ENCODE measurements around the gene GPR157.

Gene GPR157

DNA sequence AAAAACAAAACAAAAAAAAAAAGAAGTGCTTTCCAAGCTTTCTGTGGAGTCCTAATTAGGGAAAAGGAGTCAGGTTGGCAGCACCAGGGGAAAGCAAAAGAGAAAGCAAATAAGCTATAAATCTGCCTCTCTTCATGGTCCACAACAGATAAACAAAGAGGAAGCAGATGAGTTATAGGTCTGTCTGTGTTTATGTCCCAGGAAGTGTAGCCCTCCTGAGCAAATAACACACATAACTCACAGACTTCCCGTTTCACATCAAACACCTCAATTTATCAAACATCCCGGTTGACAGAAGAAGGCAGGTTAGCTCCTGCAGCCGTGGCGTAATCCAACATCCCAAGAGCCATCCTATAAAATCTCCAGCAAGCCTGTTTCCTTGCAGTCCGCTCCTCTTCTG lies 53.9 kb downstream of the GPR157 start:
- Histone ChIP-seq H2AFZ (ENCODE audit: low read depth, low read length) (no peak overlapping the region), H3K4me2 (ENCODE audit: insufficient read depth, low read length) (no peak overlapping the region), H3K36me3 (ENCODE audit: insufficient read depth, low read length) (no peaks in the 10 kb centered on the region), H3K27me3 (ENCODE audit: insufficient read depth, low read length, poor library complexity) (peaks cover 6% of the 10 kb centered on the region), H3K4me1 (ENCODE audit: insufficient read depth, low read length) (no peaks in the 10 kb centered on the region), H3K4me3 (ENCODE audit: low read depth in 1 of 2, low read length in 2 of 2) (no peak overlapping the region), H3K27ac (ENCODE audit: low read length) (no peak overlapping the region), H3K9ac (ENCODE audit: low read depth, low read length) (no peak overlapping the region), H3K9me3 (ENCODE audit: insufficient read depth, low read length, severe bottlenecking) (no peaks in the 10 kb centered on the region), H3K79me2 (ENCODE audit: insufficient read depth, low read length) (no peaks in the 10 kb centered on the region), H4K20me1 (ENCODE audit: insufficient read depth, low read length) (no peaks in the 10 kb centered on the region)
- no peak for DNase-seq
- ATAC-seq (ENCODE audit: insufficient read depth, low read depth), result peak; percentile 33; the same call in 1 of the 3 replicates
- TF ChIP-seq, protein P1, sequence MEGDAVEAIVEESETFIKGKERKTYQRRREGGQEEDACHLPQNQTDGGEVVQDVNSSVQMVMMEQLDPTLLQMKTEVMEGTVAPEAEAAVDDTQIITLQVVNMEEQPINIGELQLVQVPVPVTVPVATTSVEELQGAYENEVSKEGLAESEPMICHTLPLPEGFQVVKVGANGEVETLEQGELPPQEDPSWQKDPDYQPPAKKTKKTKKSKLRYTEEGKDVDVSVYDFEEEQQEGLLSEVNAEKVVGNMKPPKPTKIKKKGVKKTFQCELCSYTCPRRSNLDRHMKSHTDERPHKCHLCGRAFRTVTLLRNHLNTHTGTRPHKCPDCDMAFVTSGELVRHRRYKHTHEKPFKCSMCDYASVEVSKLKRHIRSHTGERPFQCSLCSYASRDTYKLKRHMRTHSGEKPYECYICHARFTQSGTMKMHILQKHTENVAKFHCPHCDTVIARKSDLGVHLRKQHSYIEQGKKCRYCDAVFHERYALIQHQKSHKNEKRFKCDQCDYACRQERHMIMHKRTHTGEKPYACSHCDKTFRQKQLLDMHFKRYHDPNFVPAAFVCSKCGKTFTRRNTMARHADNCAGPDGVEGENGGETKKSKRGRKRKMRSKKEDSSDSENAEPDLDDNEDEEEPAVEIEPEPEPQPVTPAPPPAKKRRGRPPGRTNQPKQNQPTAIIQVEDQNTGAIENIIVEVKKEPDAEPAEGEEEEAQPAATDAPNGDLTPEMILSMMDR (IDR thresholded peaks at IDR 0.05; ENCODE audit: borderline replicate concordance, extremely low read depth, low read length, poor library complexity, severe bottlenecking), result no peak
- TF ChIP-seq EZH2 (IDR thresholded peaks at IDR 0.05; ENCODE audit: borderline replicate concordance, low read depth, low read length, severe bottlenecking), result no peak

DNA sequence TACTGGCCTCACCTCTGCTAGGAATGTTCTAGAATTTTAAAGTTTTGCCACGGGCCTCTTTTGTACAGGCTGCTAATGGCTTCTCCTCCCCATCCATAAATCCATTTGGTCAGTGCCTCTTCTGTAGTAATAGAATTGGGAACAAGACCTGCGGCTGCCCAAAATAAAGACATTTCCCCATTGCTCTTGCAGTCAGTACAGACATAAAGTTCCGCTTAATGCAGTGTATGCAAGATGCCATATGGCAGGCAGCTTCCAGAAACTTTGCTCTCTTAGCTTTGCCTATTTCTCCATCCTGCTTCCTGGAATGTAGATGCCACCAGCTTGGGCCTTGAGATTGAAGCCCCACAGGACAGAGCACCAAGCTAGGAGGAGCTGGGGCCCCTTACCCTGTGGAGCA lies 55.8 kb downstream of the GPR157 start:
- Histone ChIP-seq H3K36me3 (ENCODE audit: insufficient read depth, low read length) (no peaks in the 10 kb centered on the region), H3K9me3 (ENCODE audit: insufficient read depth, low read length, severe bottlenecking) (no peaks in the 10 kb centered on the region), H3K27ac (ENCODE audit: low read length) (no peak overlapping the region), H3K4me2 (ENCODE audit: insufficient read depth, low read length) (no peak overlapping the region), H3K79me2 (ENCODE audit: insufficient read depth, low read length) (no peaks in the 10 kb centered on the region), H3K27me3 (ENCODE audit: insufficient read depth, low read length, poor library complexity) (no peaks in the 10 kb centered on the region), H4K20me1 (ENCODE audit: insufficient read depth, low read length) (no peaks in the 10 kb centered on the region), H3K4me1 (ENCODE audit: insufficient read depth, low read length) (no peaks in the 10 kb centered on the region), H2AFZ (ENCODE audit: low read depth, low read length) (no peak overlapping the region), H3K9ac (ENCODE audit: low read depth, low read length) (no peak overlapping the region), H3K4me3 (ENCODE audit: low read depth in 1 of 2, low read length in 2 of 2) (no peak overlapping the region)
- TF ChIP-seq EZH2 (IDR thresholded peaks at IDR 0.05; ENCODE audit: borderline replicate concordance, low read depth, low read length, severe bottlenecking), result no peak
- TF ChIP-seq, protein P1 (IDR thresholded peaks at IDR 0.05; ENCODE audit: borderline replicate concordance, extremely low read depth, low read length, poor library complexity, severe bottlenecking), result no peak
- ATAC-seq (ENCODE audit: insufficient read depth, low read depth) (no peak), DNase-seq (no peak)

- no peak overlapping the region for H3K27ac ChIP-seq (ENCODE audit: low read length)
- no peaks in the 10 kb centered on the region for H3K79me2 ChIP-seq (ENCODE audit: insufficient read depth, low read length)
- no peaks in the 10 kb centered on the region for H4K20me1 ChIP-seq (ENCODE audit: insufficient read depth, low read length)
- no peaks in the 10 kb centered on the region for H3K36me3 ChIP-seq (ENCODE audit: insufficient read depth, low read length)
- no peak overlapping the region for H3K9ac ChIP-seq (ENCODE audit: low read depth, low read length)
- no peaks in the 10 kb centered on the region for H3K9me3 ChIP-seq (ENCODE audit: insufficient read depth, low read length, severe bottlenecking)
- ATAC-seq (ENCODE audit: insufficient read depth, low read depth) (no peak), DNase-seq (no peak)
- no peak overlapping the region for H3K4me3 ChIP-seq (ENCODE audit: low read depth in 1 of 2, low read length in 2 of 2)
- H3K27me3 ChIP-seq (ENCODE audit: insufficient read depth, low read length, poor library complexity), result no peaks in the 10 kb centered on the region
- no peaks in the 10 kb centered on the region for H3K4me1 ChIP-seq (ENCODE audit: insufficient read depth, low read length)
- H3K4me2 ChIP-seq (ENCODE audit: insufficient read depth, low read length), result no peak overlapping the region
- TF ChIP-seq EZH2 (IDR thresholded peaks at IDR 0.05; ENCODE audit: borderline replicate concordance, low read depth, low read length, severe bottlenecking), result no peak
- TF ChIP-seq, protein P1 (IDR thresholded peaks at IDR 0.05; ENCODE audit: borderline replicate concordance, extremely low read depth, low read length, poor library complexity, severe bottlenecking), result no peak
- no peak overlapping the region for H2AFZ ChIP-seq (ENCODE audit: low read depth, low read length)
Observed at GRCh38 chr1:9071554-9072235, 57.2 kb downstream of the GPR157 start.

Measured in DND-41 (cell line).